H9 (cell line): ENCODE data around the gene CLOCK. TPM values are rescaled to one million over a fixed set of nuclear protein-coding genes. Genes with fewer than 3 reads are reported as not detected.

Experiments
- DNase-seq: peaks from one replicate; pipeline ENCODE4 v3.0.0-alpha.2; 2017
- H2AFZ ChIP-seq: one replicate; pipeline ENCODE4 v1.6.1; 2013; ENCODE audit warnings: mild to moderate bottlenecking, low read length, control low read depth, moderate library complexity
- H2AK5ac ChIP-seq: 2 replicates; pipeline ENCODE4 v1.6.1; 2013; ENCODE audit warnings: low read length, control low read depth, mixed read lengths; ENCODE audit not compliant: insufficient read length
- H2BK120ac ChIP-seq: one replicate; pipeline ENCODE4 v1.6.1; 2013; ENCODE audit warnings: low read depth, mild to moderate bottlenecking, low read length, control low read depth, inconsistent platforms; ENCODE audit not compliant: poor library complexity, severe bottlenecking
- H2BK12ac ChIP-seq: 2 replicates; pipeline ENCODE4 v1.6.1; 2013; ENCODE audit warnings: low read length, control low read depth, mixed read lengths, low read depth; ENCODE audit not compliant: insufficient read length
- H2BK15ac ChIP-seq: 2 replicates; pipeline ENCODE4 v1.6.1; 2013; ENCODE audit warnings: low read depth, low read length, control low read depth
- H2BK20ac ChIP-seq: one replicate; pipeline ENCODE4 v1.6.1; 2013; ENCODE audit warnings: low read depth, mild to moderate bottlenecking, low read length, control low read depth, inconsistent platforms; ENCODE audit not compliant: poor library complexity, severe bottlenecking
- H2BK5ac ChIP-seq: 2 replicates; pipeline ENCODE4 v1.6.1; 2013; ENCODE audit warnings: low read length, control low read depth, mixed read lengths; ENCODE audit not compliant: insufficient read length
- H3K14ac ChIP-seq: 2 replicates; pipeline ENCODE4 v1.6.1; 2013; ENCODE audit warnings: low read length, control low read depth; ENCODE audit not compliant: insufficient read depth
- H3K18ac ChIP-seq: 2 replicates; pipeline ENCODE4 v1.6.1; 2013; ENCODE audit warnings: low read depth, mild to moderate bottlenecking, mixed read lengths, low read length, control low read depth; ENCODE audit not compliant: insufficient read length
- H3K23ac ChIP-seq: 2 replicates; pipeline ENCODE4 v1.6.1; 2013; ENCODE audit warnings: low read length, control low read depth, mixed read lengths, low read depth; ENCODE audit not compliant: insufficient read length
- H3K23me2 ChIP-seq: 2 replicates; pipeline ENCODE4 v1.6.1; 2013; ENCODE audit warnings: low read depth, mild to moderate bottlenecking, mixed read lengths, low read length, control low read depth; ENCODE audit not compliant: insufficient read length, poor library complexity, severe bottlenecking
- H3K27ac ChIP-seq: 2 replicates; pipeline ENCODE4 v1.5.1; 2013; ENCODE audit warnings: low read length, control low read depth, mixed read lengths, low read depth; ENCODE audit not compliant: insufficient read length
- H3K27me3 ChIP-seq: 2 replicates; pipeline ENCODE4 v1.6.1; 2013; ENCODE audit warnings: low read length, control low read depth, inconsistent platforms; ENCODE audit not compliant: insufficient read depth
- H3K4ac ChIP-seq: 2 replicates; pipeline ENCODE4 v1.6.1; 2013; ENCODE audit warnings: low read depth, mild to moderate bottlenecking, control low read depth, inconsistent platforms, low read length, moderate library complexity
- H3K4me1 ChIP-seq: 2 replicates; pipeline ENCODE4 v1.6.1; 2013; ENCODE audit warnings: low read length, control low read depth, inconsistent platforms; ENCODE audit not compliant: insufficient read depth
- H3K4me2 ChIP-seq: 2 replicates; pipeline ENCODE4 v1.6.1; 2013; ENCODE audit warnings: low read length, control low read depth, mixed read lengths; ENCODE audit not compliant: insufficient read length, insufficient read depth
- H3K56ac ChIP-seq: 2 replicates; pipeline ENCODE4 v1.6.1; 2013; ENCODE audit warnings: low read depth, mild to moderate bottlenecking, mixed read lengths, low read length, control low read depth; ENCODE audit not compliant: insufficient read length
- H3K79me1 ChIP-seq: 2 replicates; pipeline ENCODE4 v1.6.1; 2013; ENCODE audit warnings: low read depth, mild to moderate bottlenecking, moderate library complexity, low read length, control low read depth, inconsistent platforms; ENCODE audit not compliant: insufficient read depth, poor library complexity, severe bottlenecking
- H3K79me2 ChIP-seq: 2 replicates; pipeline ENCODE4 v1.6.1; 2013; ENCODE audit warnings: low read length, control low read depth, inconsistent platforms; ENCODE audit not compliant: insufficient read depth
- H3K9ac ChIP-seq: 2 replicates; pipeline ENCODE4 v1.6.1; 2013; ENCODE audit warnings: low read length, control low read depth, mixed read lengths; ENCODE audit not compliant: insufficient read length; ENCODE audit errors: extremely low read depth
- H3K9me3 ChIP-seq: one replicate; pipeline ENCODE4 v1.6.1; 2013; ENCODE audit warnings: low read depth, low read length, inconsistent platforms; ENCODE audit not compliant: control insufficient read depth
- H3T11ph ChIP-seq: one replicate; pipeline ENCODE4 v1.6.1; 2013; ENCODE audit warnings: mild to moderate bottlenecking, low read length, control low read depth, inconsistent platforms
- H4K20me1 ChIP-seq: one replicate; pipeline ENCODE4 v1.6.1; 2013; ENCODE audit not compliant: control insufficient read depth, insufficient read length, insufficient read depth
- H4K5ac ChIP-seq: 2 replicates; pipeline ENCODE4 v1.6.1; 2013; ENCODE audit warnings: low read depth, mild to moderate bottlenecking, mixed read lengths, low read length, control low read depth; ENCODE audit not compliant: insufficient read length
- H4K8ac ChIP-seq: replicated peaks from 2 replicates; pipeline ENCODE4 v1.6.1; 2013; ENCODE audit warnings: low read length, control low read depth, mixed read lengths, low read depth; ENCODE audit not compliant: insufficient read length
- H4K91ac ChIP-seq: 2 replicates; pipeline ENCODE4 v1.6.1; 2013; ENCODE audit warnings: low read depth, mild to moderate bottlenecking, moderate library complexity, mixed read lengths, low read length, control low read depth; ENCODE audit not compliant: insufficient read length
- H3K27ac Mint-ChIP-seq, 3 experiments: 2 replicates in 2 of 3; 3 replicates in 1 of 3; pipeline ENCODE4 v1.8.0; 2020 to 2021; ENCODE audit warnings: mixed read lengths in 3 of 3, mild to moderate bottlenecking in 1 of 3, moderate library complexity in 1 of 3
- H3K27me3 Mint-ChIP-seq: 2 replicates; pipeline ENCODE4 v1.8.0; 2021; ENCODE audit warnings: low read depth, mild to moderate bottlenecking, moderate library complexity, mixed read lengths
- H3K36me3 Mint-ChIP-seq, 3 experiments: 2 replicates in 2 of 3; 3 replicates in 1 of 3; pipeline ENCODE4 v1.8.0; 2020 to 2021; ENCODE audit warnings: low read depth in 3 of 3, mixed read lengths in 3 of 3; ENCODE audit not compliant: insufficient read depth in 1 of 3
- H3K4me1 Mint-ChIP-seq, 2 experiments: 2 replicates each; pipeline ENCODE4 v1.8.0; 2020; ENCODE audit warnings: mixed read lengths in 2 of 2
- H3K4me3 Mint-ChIP-seq, 2 experiments: 2 replicates in 1 of 2; 3 replicates in 1 of 2; pipeline ENCODE4 v1.8.0; 2020 to 2021; ENCODE audit warnings: mild to moderate bottlenecking in 2 of 2, mixed read lengths in 2 of 2, moderate library complexity in 1 of 2
- H3K9me3 Mint-ChIP-seq, 2 experiments: 2 replicates in 1 of 2; 3 replicates in 1 of 2; pipeline ENCODE4 v1.8.0; 2020; ENCODE audit warnings: mild to moderate bottlenecking in 2 of 2, mixed read lengths in 2 of 2, moderate library complexity in 1 of 2
- WGBS: extraction: QIAGEN DNeasy Blood & Tissue Kit; methylation state at CpG from one replicate; pipeline ENCODE4 v1.1.7; 2013; ENCODE audit warnings: missing lambda C conversion rate, low lambda C conversion rate, mixed read lengths; ENCODE audit not compliant: insufficient read length; ENCODE audit errors: extremely low coverage; 5-methylcytosine and 5-hydroxymethylcytosine counted together
- total RNA-seq: library from RNA; stranded (reverse); gene quantifications from 2 replicates; pipeline ENCODE4 v1.2.1, GENCODE V29; 2021
- TF ChIP-seq, protein P1 (sequence below): fragments of 200-600 bp; sonication (generic); conservative IDR thresholded peaks from 3 replicates; pipeline ENCODE4 v1.8.0; 2021; ENCODE audit warnings: antibody characterized with exemption, mild to moderate bottlenecking

Gene CLOCK
- total RNA-seq, 1 experiment from 2014 or later = 16.2 TPM

DNA sequence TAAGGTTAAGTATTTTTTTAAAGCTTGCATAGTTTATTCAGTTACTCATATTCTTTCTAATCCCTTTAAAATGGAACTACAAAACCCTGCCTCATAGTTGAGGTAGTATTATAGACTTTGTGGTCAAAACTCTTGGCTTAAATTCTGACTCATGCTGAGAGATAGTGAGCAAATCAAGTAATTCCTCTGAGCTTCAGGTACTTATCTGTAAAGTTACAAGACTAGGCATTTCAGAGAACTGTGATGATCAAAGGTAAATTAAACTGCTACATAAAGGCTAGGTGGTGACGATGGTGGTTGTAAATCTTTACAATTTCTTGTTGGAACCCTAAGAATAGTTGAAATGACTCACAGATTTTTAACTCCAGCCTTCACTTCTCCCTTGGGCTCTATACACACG lies 3.2 kb upstream of the CLOCK start:
- Histone ChIP-seq H3K9me3 (no peaks in the 10 kb centered on the region), H3K18ac (no peak overlapping the region), H3K27ac (no peak overlapping the region), H3K79me1 (no peaks in the 10 kb centered on the region), H3K23ac (no peak overlapping the region), H2AK5ac (no peak overlapping the region), H4K91ac (no peak overlapping the region), H4K20me1 (no peaks in the 10 kb centered on the region), H3T11ph (no peak overlapping the region), H3K14ac (no peak overlapping the region), H3K23me2 (peaks cover 6% of the 10 kb centered on the region), H3K9ac (no peak overlapping the region), H2BK12ac (no peak overlapping the region), H2BK20ac (no peak overlapping the region), H3K4me2 (no peak overlapping the region), H3K79me2 (no peaks in the 10 kb centered on the region), H3K4ac (no peak overlapping the region), H3K4me1 (peaks cover 8% of the 10 kb centered on the region; the same call in 1 of the 2 replicates), H2AFZ (no peak overlapping the region), H2BK5ac (no peak overlapping the region), H3K27me3 (no peaks in the 10 kb centered on the region), H4K5ac (no peak overlapping the region), H2BK15ac (no peak overlapping the region), H4K8ac (no peak overlapping the region), H2BK120ac (no peak overlapping the region), H3K56ac (no peak overlapping the region)
- TF ChIP-seq, protein P1, sequence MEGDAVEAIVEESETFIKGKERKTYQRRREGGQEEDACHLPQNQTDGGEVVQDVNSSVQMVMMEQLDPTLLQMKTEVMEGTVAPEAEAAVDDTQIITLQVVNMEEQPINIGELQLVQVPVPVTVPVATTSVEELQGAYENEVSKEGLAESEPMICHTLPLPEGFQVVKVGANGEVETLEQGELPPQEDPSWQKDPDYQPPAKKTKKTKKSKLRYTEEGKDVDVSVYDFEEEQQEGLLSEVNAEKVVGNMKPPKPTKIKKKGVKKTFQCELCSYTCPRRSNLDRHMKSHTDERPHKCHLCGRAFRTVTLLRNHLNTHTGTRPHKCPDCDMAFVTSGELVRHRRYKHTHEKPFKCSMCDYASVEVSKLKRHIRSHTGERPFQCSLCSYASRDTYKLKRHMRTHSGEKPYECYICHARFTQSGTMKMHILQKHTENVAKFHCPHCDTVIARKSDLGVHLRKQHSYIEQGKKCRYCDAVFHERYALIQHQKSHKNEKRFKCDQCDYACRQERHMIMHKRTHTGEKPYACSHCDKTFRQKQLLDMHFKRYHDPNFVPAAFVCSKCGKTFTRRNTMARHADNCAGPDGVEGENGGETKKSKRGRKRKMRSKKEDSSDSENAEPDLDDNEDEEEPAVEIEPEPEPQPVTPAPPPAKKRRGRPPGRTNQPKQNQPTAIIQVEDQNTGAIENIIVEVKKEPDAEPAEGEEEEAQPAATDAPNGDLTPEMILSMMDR = no peak
- no CpG with 5 or more reads among the region's 2 CpGs for WGBS
- no peak overlapping the region for H3K27ac Mint-ChIP-seq
- H3K27me3 Mint-ChIP-seq = no peaks in the 10 kb centered on the region
- DNase-seq = no peak
- peaks cover 24 to 37% of the 10 kb centered on the region in 2 experiments for H3K4me1 Mint-ChIP-seq
- H3K36me3 Mint-ChIP-seq = no peaks in the 10 kb centered on the region; a peak in 1 of 7 replicates
- no peaks in the 10 kb centered on the region for H3K9me3 Mint-ChIP-seq
- H3K4me3 Mint-ChIP-seq = no peak overlapping the region
